OCI-LY1 (cell line): Measurements from ENCODE around the gene ARL14.

Source experiments
- H2AFZ ChIP-seq: fragments of 200-600 bp; sonication (generic), shearing (Covaris generic); 2 replicates; pipeline ENCODE4 v1.6.0; 2014; ENCODE audit warnings: antibody characterized with exemption, mild to moderate bottlenecking, low read length
- H3F3A ChIP-seq: fragments of 200-600 bp; sonication (generic), shearing (Covaris generic); 2 replicates; pipeline ENCODE4 v1.6.0; 2014; ENCODE audit warnings: mild to moderate bottlenecking, antibody characterized with exemption, low read length, moderate library complexity; ENCODE audit not compliant: insufficient read depth
- H3K27ac ChIP-seq: fragments of 200-600 bp; sonication (generic); 2 replicates; pipeline ENCODE4 v1.5.1; 2014; ENCODE audit warnings: low read length, mixed run types, mild to moderate bottlenecking, low read depth; ENCODE audit not compliant: poor library complexity, severe bottlenecking
- H3K27me3 ChIP-seq: fragments of 200-600 bp; sonication (generic); 2 replicates; pipeline ENCODE4 v1.6.0; 2014; ENCODE audit warnings: antibody characterized with exemption, mild to moderate bottlenecking, low read length, moderate library complexity; ENCODE audit not compliant: insufficient read depth
- H3K36me3 ChIP-seq: fragments of 200-600 bp; sonication (generic); 2 replicates; pipeline ENCODE4 v1.6.1; 2014; ENCODE audit warnings: mild to moderate bottlenecking, antibody characterized with exemption, low read length, moderate library complexity, mixed read lengths; ENCODE audit not compliant: insufficient read depth
- H3K4me1 ChIP-seq: fragments of 200-600 bp; sonication (generic); 2 replicates; pipeline ENCODE4 v1.5.1; 2014; ENCODE audit warnings: mild to moderate bottlenecking, low read length, moderate library complexity; ENCODE audit not compliant: insufficient read depth, severe bottlenecking
- H3K4me2 ChIP-seq: fragments of 200-600 bp; sonication (generic), shearing (Covaris generic); 2 replicates; pipeline ENCODE4 v1.6.1; 2014; ENCODE audit warnings: low read length
- H3K4me3 ChIP-seq: fragments of 200-600 bp; sonication (generic); 2 replicates; pipeline ENCODE4 v1.5.1; 2014; ENCODE audit warnings: low read length, low read depth, mild to moderate bottlenecking, mixed read lengths; ENCODE audit not compliant: poor library complexity, severe bottlenecking
- H3K79me2 ChIP-seq: fragments of 200-600 bp; shearing (Covaris generic); 2 replicates; pipeline ENCODE4 v1.6.1; 2016; ENCODE audit warnings: mixed run types, low read length, mixed read lengths; ENCODE audit not compliant: insufficient read depth
- H3K9ac ChIP-seq: fragments of 200-600 bp; sonication (generic), shearing (Covaris generic); 2 replicates; pipeline ENCODE4 v1.6.1; 2014; ENCODE audit warnings: mild to moderate bottlenecking, low read length, mixed read lengths
- H3K9me2 ChIP-seq: fragments of 200-600 bp; sonication (generic), shearing (Covaris generic); 2 replicates; pipeline ENCODE4 v1.6.1; 2014; ENCODE audit warnings: low read depth, mild to moderate bottlenecking, low read length, mixed read lengths
- H3K9me3 ChIP-seq: fragments of 200-600 bp; shearing (Covaris generic); 2 replicates; pipeline ENCODE4 v1.6.1; 2014; ENCODE audit warnings: low read length, mixed read lengths
- H4K20me1 ChIP-seq: fragments of 200-600 bp; sonication (generic), shearing (Covaris generic); 2 replicates; pipeline ENCODE4 v1.6.0; 2016; ENCODE audit warnings: mild to moderate bottlenecking, low read length; ENCODE audit not compliant: insufficient read depth
- CTCF ChIP-seq: fragments of 200-600 bp; sonication (generic), shearing (Covaris generic); IDR thresholded peaks from 2 replicates; pipeline ENCODE4 v1.5.1; 2017; ENCODE audit warnings: mild to moderate bottlenecking, antibody characterized with exemption, low read length, moderate library complexity, mixed read lengths
- EZH2 ChIP-seq: fragments of 200-600 bp; sonication (generic), shearing (Covaris generic); IDR thresholded peaks from 2 replicates; pipeline ENCODE4 v1.8.0; 2017; ENCODE audit warnings: borderline replicate concordance, mixed run types, mild to moderate bottlenecking, antibody characterized with exemption, low read length, moderate library complexity, mixed read lengths

ARL14 gene

GRCh38 chr3:160635213-160635612 is 41.7 kb upstream of the ARL14 start:
- H3F3A ChIP-seq: no peaks in the 10 kb centered on the region

GRCh38 chr3:160637086-160637485 is 39.9 kb upstream of the ARL14 start:
- no peaks in the 10 kb centered on the region for H3K79me2 ChIP-seq
- H3K9me3 ChIP-seq: no peaks in the 10 kb centered on the region
- H3K4me1 ChIP-seq: no peaks in the 10 kb centered on the region
- no peaks in the 10 kb centered on the region for H3K9me2 ChIP-seq
- no peaks in the 10 kb centered on the region for H3F3A ChIP-seq
- H3K36me3 ChIP-seq: no peaks in the 10 kb centered on the region
- H3K4me2 ChIP-seq: no peak overlapping the region
- TF ChIP-seq CTCF (no peak), EZH2 (no peak)
- no peaks in the 10 kb centered on the region for H3K27me3 ChIP-seq
- no peak overlapping the region for H3K9ac ChIP-seq
- H2AFZ ChIP-seq: no peak overlapping the region
- no peak overlapping the region for H3K4me3 ChIP-seq
- H3K27ac ChIP-seq: no peak overlapping the region
- H4K20me1 ChIP-seq: no peaks in the 10 kb centered on the region

More at GRCh38 chr3:160635213-160635612, 41.7 kb upstream of the ARL14 start:
- Histone ChIP-seq H3K36me3 (no peaks in the 10 kb centered on the region), H3K27me3 (no peaks in the 10 kb centered on the region), H3K4me1 (no peaks in the 10 kb centered on the region), H3K9me3 (no peaks in the 10 kb centered on the region), H3K9ac (no peak overlapping the region), H2AFZ (no peak overlapping the region), H3K4me3 (no peak overlapping the region), H4K20me1 (no peaks in the 10 kb centered on the region), H3K27ac (no peak overlapping the region), H3K79me2 (no peaks in the 10 kb centered on the region), H3K9me2 (no peaks in the 10 kb centered on the region), H3K4me2 (no peak overlapping the region)
- TF ChIP-seq EZH2: no peak
- no peak for TF ChIP-seq CTCF

GRCh38 chr3:160638184-160638583 is 38.8 kb upstream of the ARL14 start:
- Histone ChIP-seq H3K9me2 (no peaks in the 10 kb centered on the region), H3K36me3 (no peaks in the 10 kb centered on the region)

More at GRCh38 chr3:160638184-160638583, 38.8 kb upstream of the ARL14 start:
- Histone ChIP-seq H3K27ac (no peak overlapping the region), H4K20me1 (no peaks in the 10 kb centered on the region), H3K4me1 (no peaks in the 10 kb centered on the region), H3K4me2 (no peak overlapping the region), H3K9me3 (no peaks in the 10 kb centered on the region), H3K9ac (no peak overlapping the region), H3K4me3 (no peak overlapping the region), H2AFZ (no peak overlapping the region), H3K79me2 (no peaks in the 10 kb centered on the region), H3F3A (no peaks in the 10 kb centered on the region), H3K27me3 (no peaks in the 10 kb centered on the region)
- TF ChIP-seq EZH2 (no peak), CTCF (no peak)
